Sigmoid colon (tissue), 7 donors: ENCODE measurements around the gene FAM83B. TPM values are rescaled to one million over a fixed set of nuclear protein-coding genes. Genes with fewer than 3 reads are reported as not detected.

Experiments used
- DNase-seq: peaks from one replicate; pipeline ENCODE4 v3.0.0-alpha.2; 2019
- H3K27ac ChIP-seq, 4 donors: fragments of 200-600 bp; sonication (generic); one replicate each; pipeline ENCODE4 v1.5.1; 2016 to 2019; ENCODE audit warnings: mild to moderate bottlenecking in 1 of 4
- H3K27me3 ChIP-seq, 3 donors: fragments of 200-600 bp; sonication (generic); one replicate each; pipeline ENCODE4 v1.5.1; 2019; ENCODE audit warnings: mild to moderate bottlenecking in 1 of 3
- H3K36me3 ChIP-seq, 4 donors: fragments of 200-600 bp; sonication (generic); one replicate each; pipeline ENCODE4 v1.5.1; 2016 to 2019
- H3K4me1 ChIP-seq, 4 donors: fragments of 200-600 bp; sonication (generic); one replicate each; pipeline ENCODE4 v1.5.1; 2017 to 2019
- H3K4me3 ChIP-seq, 4 donors: fragments of 200-600 bp; sonication (generic); one replicate each; pipeline ENCODE4 v1.5.1; 2017 to 2019; ENCODE audit warnings: mild to moderate bottlenecking in 2 of 4, moderate library complexity in 1 of 4
- H3K9me3 ChIP-seq, 4 donors: fragments of 200-600 bp in 3 of 4; sonication (generic) in 3 of 4; one replicate each; pipeline versions ENCODE4 v1.5.1 to v1.6.1; 2013 to 2019
- EP300 ChIP-seq, 4 donors: sonication (generic); formaldehyde crosslinking; IDR thresholded peaks; one replicate each; pipeline ENCODE4 v1.6.1; 2017; ENCODE audit warnings: antibody characterized with exemption in 4 of 4
- POLR2A ChIP-seq, 2 donors: fragments of 450-650 bp; IDR thresholded peaks; one replicate each; pipeline ENCODE4 v1.6.1; 2016; ENCODE audit warnings: antibody characterized with exemption in 2 of 2, mild to moderate bottlenecking in 2 of 2, moderate library complexity in 2 of 2
- POLR2AphosphoS5 ChIP-seq, 4 donors: sonication (generic); formaldehyde crosslinking; IDR thresholded peaks; one replicate each; pipeline ENCODE4 v1.6.1; 2017; ENCODE audit warnings: antibody characterized with exemption in 4 of 4
- WGBS, 2 donors: extraction: QIAGEN DNeasy Blood & Tissue Kit; methylation state at CpG; one replicate each; pipeline ENCODE4 v1.1.7; 2013; 5-methylcytosine and 5-hydroxymethylcytosine counted together
- intact Hi-C: fragments of 100-400 bp; cut with DNase I; formaldehyde crosslinking; loops from one replicate; pipeline ENCODE4 v1.15.1; 2023
- polyA plus RNA-seq, 3 donors: library from polyadenylated mRNA; stranded (reverse); fragments of 200-250 nt; gene quantifications; one replicate each; pipeline ENCODE4 v1.2.3, GENCODE V29; 2013
- total RNA-seq, 4 donors: library from RNA; depleted of rRNA; stranded (reverse); fragments of >200 nt; gene quantifications; one replicate each; pipeline ENCODE4 v1.1.0, GENCODE V29; 2016
- TF ChIP-seq, protein P1 (sequence below), 4 experiments: fragments of 450-650 bp in 3 of 4; fragments of 200-600 bp in 1 of 4; IDR thresholded peaks; one replicate each; pipeline ENCODE4 v1.5.1; 2016 to 2019; ENCODE audit warnings: antibody characterized with exemption in 4 of 4, mild to moderate bottlenecking in 3 of 4, moderate library complexity in 2 of 4
- donor health status: healthy with polysubstance abuse.
- donor health status: Bipolar disorder and iron deficiency.
- donor health status: healthy.

FAM83B gene
- total and polyA plus RNA-seq, 7 donors, result under 0.01 to 5.1 (median 4.2) TPM; not detected in 3

DNA sequence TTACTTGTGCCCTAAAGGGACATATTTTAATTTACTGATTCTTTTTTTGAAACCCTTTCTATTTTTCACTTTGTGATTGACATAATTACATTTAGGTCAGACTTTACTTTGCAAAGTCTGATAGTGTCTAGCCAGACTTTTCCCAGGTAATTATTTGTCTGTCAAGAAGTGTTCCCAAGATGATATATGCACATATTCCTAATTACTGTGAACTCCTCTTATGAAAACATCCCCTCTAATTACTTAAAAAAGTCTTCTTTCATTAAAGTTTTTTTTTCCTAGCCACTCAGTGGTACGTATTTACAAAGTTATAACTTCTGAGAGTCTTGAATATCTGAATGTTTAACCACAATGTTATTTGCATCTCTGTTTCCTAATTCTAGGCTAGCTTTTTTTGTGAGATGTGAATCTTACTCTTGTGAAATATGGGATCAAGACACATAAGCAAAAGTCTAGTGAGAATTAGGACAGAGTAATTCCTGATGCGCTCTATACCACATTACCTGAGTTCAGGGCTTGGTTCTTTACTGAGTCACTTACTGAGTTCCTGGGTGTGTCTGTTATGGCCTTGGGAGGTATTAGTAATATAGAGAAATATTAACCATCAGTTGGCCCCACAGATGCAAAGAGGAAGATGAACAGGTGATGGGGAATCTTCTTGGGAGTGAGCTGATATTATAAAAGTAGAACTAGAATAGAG is 27.9 kb downstream of the FAM83B start:
- no peak overlapping the region for H3K27ac ChIP-seq
- H3K36me3 ChIP-seq, result no peaks in the 10 kb centered on the region
- TF ChIP-seq, protein P1, sequence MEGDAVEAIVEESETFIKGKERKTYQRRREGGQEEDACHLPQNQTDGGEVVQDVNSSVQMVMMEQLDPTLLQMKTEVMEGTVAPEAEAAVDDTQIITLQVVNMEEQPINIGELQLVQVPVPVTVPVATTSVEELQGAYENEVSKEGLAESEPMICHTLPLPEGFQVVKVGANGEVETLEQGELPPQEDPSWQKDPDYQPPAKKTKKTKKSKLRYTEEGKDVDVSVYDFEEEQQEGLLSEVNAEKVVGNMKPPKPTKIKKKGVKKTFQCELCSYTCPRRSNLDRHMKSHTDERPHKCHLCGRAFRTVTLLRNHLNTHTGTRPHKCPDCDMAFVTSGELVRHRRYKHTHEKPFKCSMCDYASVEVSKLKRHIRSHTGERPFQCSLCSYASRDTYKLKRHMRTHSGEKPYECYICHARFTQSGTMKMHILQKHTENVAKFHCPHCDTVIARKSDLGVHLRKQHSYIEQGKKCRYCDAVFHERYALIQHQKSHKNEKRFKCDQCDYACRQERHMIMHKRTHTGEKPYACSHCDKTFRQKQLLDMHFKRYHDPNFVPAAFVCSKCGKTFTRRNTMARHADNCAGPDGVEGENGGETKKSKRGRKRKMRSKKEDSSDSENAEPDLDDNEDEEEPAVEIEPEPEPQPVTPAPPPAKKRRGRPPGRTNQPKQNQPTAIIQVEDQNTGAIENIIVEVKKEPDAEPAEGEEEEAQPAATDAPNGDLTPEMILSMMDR (IDR thresholded peaks at IDR 0.05), result no peak
- TF ChIP-seq EP300 (IDR thresholded peaks at IDR 0.05), result no peak
- no peaks in the 10 kb centered on the region for H3K9me3 ChIP-seq
- intact Hi-C loops, result no loop called here
- no peak overlapping the region for H3K4me3 ChIP-seq
- 82 to 88% methylated on average over 2 of the region's 2 CpGs for WGBS, 2 donors
- no peaks in the 10 kb centered on the region for H3K4me1 ChIP-seq
- DNase-seq, result no peak
- no peaks in the 10 kb centered on the region for H3K27me3 ChIP-seq

DNA sequence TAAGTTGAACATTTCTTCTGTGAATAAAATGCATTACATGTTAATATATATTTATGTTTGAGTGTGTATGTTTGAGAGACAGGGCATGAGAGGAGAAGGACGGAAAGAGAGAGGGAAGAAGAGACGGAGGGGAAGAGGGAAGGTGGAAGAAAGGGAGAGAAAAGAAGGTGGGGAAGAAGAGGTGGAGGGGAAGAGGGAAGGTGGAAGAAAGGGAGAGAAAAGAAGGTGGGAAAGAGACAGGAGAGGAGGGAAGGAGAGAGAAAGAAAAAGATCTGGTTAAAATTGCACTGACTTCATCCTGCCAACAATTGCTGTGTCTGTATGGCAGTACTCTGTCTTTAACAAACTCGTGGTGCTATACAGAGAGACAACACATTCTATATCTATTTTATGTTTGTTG is 29.0 kb downstream of the FAM83B start:
- intact Hi-C loops, result no loop called here
- 67 to 84% methylated on average over 3 of the region's 3 CpGs for WGBS, 2 donors
- H3K36me3 ChIP-seq, result no peaks in the 10 kb centered on the region
- H3K27me3 ChIP-seq, result no peaks in the 10 kb centered on the region
- H3K27ac ChIP-seq, result no peak overlapping the region
- no peak for DNase-seq
- TF ChIP-seq POLR2A (IDR thresholded peaks at IDR 0.05), result no peak
- TF ChIP-seq POLR2AphosphoS5 (IDR thresholded peaks at IDR 0.05), result no peak
- TF ChIP-seq, protein P1 (IDR thresholded peaks at IDR 0.05), result no peak
- TF ChIP-seq EP300 (IDR thresholded peaks at IDR 0.05), result no peak
- H3K9me3 ChIP-seq, result no peaks in the 10 kb centered on the region
- no peak overlapping the region for H3K4me3 ChIP-seq
- no peaks in the 10 kb centered on the region for H3K4me1 ChIP-seq

DNA sequence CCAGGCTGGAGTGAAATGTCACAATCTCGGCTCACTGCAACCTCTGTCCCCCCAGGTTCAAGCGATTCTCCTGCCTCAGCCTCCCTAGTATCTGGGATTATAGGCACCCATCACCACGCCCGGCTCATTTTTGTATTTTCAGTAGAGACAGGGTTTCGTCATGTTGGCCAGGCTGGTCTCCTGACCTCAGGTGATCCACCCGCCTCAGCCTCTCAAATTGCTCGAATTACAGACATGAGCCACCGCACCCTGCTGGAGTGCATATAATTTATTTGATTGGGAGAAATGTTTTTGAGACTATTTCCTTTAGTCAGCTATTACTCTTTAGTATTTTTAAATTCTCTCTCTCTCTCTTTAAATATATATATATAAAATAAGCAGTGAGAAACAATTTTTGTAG is 29.8 kb downstream of the FAM83B start:
- DNase-seq, result no peak
- TF ChIP-seq, protein P1 (IDR thresholded peaks at IDR 0.05), result no peak
- no peak for TF ChIP-seq POLR2A (IDR thresholded peaks at IDR 0.05)
- no peak for TF ChIP-seq EP300 (IDR thresholded peaks at IDR 0.05)
- no peak for TF ChIP-seq POLR2AphosphoS5 (IDR thresholded peaks at IDR 0.05)
- no peaks in the 10 kb centered on the region for H3K9me3 ChIP-seq
- 42 to 83% methylated on average over 8 of the region's 8 CpGs for WGBS, 2 donors
- no peaks in the 10 kb centered on the region for H3K36me3 ChIP-seq
- H3K27me3 ChIP-seq, result no peaks in the 10 kb centered on the region
- no peak overlapping the region for H3K4me3 ChIP-seq
- H3K27ac ChIP-seq, result no peak overlapping the region
- no peaks in the 10 kb centered on the region for H3K4me1 ChIP-seq
- intact Hi-C loops, result no loop called here

GRCh38 chr6:54876871-54877270 is 30.3 kb downstream of the FAM83B start:
- Histone ChIP-seq H3K27me3 (no peaks in the 10 kb centered on the region), H3K9me3 (no peaks in the 10 kb centered on the region), H3K4me1 (no peaks in the 10 kb centered on the region), H3K36me3 (no peaks in the 10 kb centered on the region), H3K4me3 (no peak overlapping the region), H3K27ac (no peak overlapping the region)
- intact Hi-C loops, result no loop called here
- TF ChIP-seq POLR2A (IDR thresholded peaks at IDR 0.05) (no peak), POLR2AphosphoS5 (IDR thresholded peaks at IDR 0.05) (no peak), EP300 (IDR thresholded peaks at IDR 0.05) (no peak)
- TF ChIP-seq, protein P1 (IDR thresholded peaks at IDR 0.05), result no peak
- no peak for DNase-seq
